HG03565 (cell line): ENCODE results near the gene AFTPH.

Experiments
- ATAC-seq: cut with Tn5 transposase; IDR thresholded peaks from one replicate; pipeline ENCODE4 v1.9.1; 2021; ENCODE audit warnings: mild to moderate bottlenecking, moderate library complexity; ENCODE audit not compliant: unreplicated experiment

The AFTPH gene

GRCh38 chr2:64629875-64630274 is 105.7 kb downstream of the AFTPH start:
- no peak for ATAC-seq

DNA sequence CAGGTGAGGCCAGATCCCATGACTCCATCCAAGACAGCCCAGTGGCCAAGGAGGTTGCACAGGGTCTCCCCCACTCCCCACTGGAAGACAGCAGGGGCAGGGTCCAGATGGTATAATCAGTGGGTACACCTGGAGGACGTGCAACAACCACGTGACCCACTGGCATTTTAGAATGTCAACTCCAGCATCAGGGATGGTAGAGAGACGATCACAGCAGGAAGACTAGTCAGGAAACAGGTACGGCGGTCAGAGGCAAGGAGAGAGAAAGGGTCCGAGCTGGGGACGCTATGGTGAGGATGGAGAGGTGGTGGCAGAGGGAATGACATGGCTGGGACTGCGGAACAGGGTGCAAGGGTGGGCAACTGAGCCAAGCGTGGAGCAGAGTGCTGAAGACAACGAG is 106.6 kb downstream of the AFTPH start:
- ATAC-seq, result no peak

GRCh38 chr2:64631771-64632170 is 107.6 kb downstream of the AFTPH start:
- ATAC-seq, result no peak

DNA sequence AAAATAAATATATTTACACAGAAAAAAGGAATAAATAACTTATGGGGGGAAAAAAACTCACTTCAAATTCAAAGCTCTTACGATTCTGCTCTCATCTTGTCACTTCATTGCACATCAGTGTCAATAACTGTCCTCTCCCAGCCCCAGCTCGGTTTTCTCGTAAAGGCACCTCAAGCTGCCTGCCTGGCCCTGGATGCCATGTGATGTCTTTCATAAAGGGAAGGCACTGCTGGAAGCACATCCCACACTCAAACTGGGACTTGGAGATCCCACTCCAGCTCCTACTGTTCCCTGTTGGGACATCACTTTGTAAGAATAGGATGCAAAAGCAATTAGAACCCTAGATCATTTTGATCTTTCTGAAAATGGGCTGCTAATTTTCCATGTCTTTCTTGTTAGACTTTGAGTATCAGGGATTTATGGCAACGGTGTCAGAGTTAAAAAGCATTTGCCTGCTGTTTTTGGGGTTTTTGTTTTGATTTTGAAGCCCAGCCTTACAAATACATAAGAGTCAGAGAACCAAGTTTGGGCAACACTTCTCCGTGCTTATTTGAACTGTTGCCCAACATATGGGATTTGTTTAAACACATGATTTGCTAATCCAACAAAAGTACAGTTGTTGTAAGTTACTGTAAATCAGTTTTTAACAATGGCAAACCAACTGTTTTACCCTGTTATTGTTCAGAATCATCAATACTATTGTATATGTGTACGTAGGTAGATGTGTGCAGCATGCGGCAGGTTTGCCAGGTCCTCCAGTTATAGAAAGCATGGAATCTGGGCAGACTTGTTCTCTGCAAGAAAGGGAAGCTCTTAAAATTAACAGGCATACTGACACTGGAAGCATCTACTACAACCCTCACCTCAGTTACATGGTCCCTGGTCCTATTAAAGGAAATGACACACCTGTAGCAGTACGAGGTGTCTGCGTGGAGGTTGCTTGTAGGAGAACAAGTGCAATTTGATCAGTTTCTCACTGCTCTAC is 109.0 kb downstream of the AFTPH start:
- no peak for ATAC-seq

DNA sequence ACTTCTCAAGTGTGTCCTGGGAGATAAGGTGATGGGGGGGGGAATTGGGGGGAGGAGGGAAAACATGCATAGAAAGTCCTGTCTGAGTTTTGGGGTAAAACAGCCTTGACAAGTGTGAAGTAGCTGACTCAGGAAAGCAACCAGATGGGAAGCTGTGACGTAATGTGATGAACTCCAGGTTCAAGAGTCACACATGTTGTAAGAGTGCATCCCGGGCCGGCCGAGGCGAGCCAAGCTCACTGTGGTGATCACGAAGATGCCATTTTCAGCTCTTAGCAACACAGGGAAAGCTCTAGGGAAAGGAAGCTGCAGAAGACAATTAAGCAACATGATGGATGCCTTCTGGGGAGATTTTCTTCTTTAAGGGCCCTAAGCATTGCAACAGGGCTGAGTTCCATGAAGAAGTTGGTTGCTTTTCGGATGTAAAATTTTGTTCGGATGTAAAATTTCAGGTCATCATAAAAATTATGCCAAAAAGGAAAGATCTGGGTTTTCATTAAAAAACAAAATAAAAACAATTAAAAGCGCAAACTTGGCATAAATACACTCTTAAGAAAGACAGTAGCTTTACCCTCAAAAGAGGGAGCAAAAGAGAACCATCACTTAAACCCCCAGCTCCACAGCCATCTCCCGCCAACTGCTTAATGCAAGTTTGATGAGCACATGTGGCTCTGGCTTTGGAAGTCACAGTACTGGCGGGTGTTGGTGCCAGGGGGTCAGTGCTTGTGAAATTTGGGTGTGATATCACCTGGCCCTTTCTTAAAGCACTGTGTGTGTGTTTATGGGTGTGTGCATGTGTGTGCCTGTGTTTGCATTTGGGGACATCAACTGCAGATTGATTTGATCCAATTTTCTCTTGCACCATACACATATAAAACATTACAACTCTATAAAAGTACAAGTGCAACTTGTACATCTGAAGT is 110.5 kb downstream of the AFTPH start:
- ATAC-seq, result no peak

- peak; percentile 44 for ATAC-seq
Measured at GRCh38 chr2:64635976-64636911, 112.1 kb downstream of the AFTPH start.

- ATAC-seq, result no peak
Measured at GRCh38 chr2:64637000-64637635, 113.0 kb downstream of the AFTPH start.

DNA sequence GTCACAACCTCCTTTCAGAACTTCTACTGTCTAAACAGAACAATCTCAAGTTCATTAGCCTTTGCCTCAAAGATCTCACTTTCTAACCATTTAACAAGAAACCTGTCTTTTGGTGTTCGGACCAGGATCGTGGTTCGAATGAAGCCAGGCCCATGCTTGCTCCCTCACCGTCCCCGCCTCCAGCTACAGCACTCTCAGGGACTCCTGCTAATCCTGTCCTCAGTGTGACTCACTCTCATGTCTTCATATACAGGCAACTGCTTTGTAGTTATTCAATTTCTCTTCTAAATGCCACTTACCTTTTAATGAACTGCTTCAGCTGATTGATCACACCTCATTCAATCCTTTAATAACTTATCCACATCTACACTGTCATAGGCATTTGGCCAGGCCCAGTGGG is 113.8 kb downstream of the AFTPH start:
- no peak for ATAC-seq

DNA sequence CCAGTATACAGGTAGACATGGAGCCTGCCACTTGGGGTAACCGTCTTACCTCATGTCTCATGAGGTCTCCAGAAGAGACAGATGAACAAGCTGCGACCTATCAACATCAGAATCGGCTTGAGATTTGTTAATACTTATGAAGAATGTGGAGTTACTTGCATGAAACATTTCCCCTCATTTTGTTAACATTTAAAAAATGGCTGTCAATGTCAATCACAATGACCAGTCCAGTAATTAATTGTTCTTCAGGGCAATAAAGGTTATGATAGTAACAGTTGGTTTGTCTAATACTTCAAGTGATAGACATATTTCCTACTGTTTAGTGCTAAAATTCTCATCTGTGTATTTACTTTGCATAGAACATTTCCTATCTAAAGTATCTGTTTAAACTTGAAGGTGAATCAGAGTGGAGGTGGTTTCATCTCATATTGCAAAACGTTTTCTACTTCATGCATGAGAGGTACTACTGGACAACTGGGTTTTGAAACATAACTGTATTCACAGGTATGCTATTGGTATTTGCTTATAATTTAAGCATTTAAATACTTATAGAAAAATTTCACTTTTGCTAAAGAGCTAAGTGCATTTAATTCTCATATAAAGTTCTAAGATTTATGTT is 114.5 kb downstream of the AFTPH start:
- no peak for ATAC-seq

GRCh38 chr2:64639691-64640090 is 115.6 kb downstream of the AFTPH start:
- no peak for ATAC-seq

DNA sequence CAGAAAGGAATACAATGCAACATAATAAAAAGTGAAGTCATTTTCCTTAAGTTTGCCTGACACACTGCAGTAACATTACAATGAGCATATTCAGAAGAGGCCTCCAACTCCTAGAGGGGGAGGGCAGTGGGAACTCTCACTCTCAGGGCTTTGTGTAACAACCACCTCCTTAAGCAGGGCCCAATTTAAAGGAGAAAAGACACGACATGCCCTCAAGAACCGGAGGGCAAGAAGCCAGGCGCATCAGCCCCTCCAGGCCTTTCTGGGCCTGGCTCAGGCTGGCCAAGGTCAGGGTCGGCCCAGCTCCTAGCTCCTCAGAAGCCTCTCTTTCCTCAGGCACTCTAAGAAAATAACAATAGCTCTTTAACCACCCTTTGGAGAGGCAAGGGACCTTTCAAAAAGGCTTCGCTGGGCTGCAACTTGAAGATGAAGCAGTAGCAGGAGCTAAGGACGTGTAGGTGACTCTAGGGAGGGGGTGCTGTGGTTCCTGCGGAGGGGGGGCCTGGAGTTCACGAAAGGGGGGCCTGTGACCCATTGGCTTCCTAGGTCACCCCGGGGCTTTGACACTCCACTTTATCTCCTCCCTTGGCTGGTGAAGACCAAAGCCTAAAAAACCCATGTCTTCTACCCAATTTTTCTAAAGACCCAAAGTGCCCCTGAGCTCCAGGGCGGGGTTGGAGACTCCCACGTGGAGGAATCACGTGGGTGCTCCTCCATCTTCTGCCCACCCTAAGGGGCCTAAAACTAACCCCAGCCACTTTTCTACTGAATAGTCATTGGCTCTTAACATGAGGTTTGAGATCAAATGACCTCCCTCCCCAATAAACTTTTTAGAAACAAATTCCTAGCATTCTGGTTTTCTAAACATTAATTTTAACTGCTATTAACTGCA is 116.3 kb downstream of the AFTPH start:
- ATAC-seq, result no peak

- no peak for ATAC-seq
Measured at GRCh38 chr2:64641599-64641998, 117.5 kb downstream of the AFTPH start.
